ENCODE results near the gene MRPS11.
"Not testable (repeated sequence)": the region's sequence is repeated elsewhere in the genome, so short reads cannot be mapped to it uniquely, and the experiment has no call there.

Gene MRPS11

GRCh38 chr15:88454867-88455810, 12.4 kb upstream of the MRPS11 start:
- DNase-seq (ENCODE audit: low read depth, low spot score) = no peak

DNA sequence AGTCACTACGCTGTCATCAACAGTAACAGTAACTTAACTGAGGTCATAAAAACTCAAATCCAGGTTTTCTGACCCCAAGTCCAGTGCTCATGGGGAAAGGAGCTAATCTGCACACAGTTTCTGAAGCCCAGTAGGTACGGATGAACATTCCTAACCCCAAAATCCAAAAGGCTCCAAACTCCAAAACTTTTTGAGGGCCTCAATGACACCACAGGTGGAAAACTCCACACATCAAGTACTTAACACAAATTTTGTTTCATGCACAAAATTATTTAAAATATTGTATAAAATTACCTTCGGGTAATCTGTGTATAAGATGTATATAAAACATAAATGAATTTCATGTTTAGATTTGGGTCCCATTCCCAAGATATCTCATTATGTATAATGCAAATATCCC, 10.8 kb upstream of the MRPS11 start:
- no peak for DNase-seq (ENCODE audit: low read depth, low spot score)

DNA sequence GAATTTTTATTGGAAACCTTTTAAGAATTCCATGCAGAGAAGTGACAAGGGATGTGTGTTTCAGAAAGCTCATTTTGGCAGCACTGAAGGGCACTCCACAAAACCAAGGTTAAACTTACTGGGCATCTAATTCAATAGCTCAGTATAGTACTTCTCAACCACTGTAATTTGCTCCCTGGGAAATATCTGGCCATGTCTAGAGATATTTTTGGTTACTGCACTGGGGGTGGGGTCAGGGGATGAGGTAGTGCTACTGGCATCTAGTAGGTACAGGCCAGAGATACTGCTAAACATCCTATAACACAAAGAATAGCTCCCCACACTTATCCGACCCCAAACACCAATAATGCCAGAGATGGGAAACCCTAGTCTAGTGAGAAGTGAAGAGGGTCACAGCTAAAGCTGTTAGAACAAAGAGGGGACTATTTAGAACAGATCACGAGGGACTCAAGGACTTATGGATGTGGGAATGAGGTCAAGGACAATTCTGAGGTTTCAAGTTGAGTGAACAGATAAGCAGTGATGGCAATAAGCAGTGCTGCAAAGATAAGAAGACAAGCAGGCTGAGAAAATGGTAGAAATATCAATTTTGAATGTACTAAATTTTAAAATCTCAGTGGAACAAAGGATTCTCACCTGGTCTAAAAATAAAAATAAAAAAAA, 3.5 kb upstream of the MRPS11 start:
- no peak for DNase-seq (ENCODE audit: low read depth, low spot score)

GRCh38 chr15:88465633-88466224, 1.8 kb upstream of the MRPS11 start:
- DNase-seq (ENCODE audit: low read depth, low spot score) = no peak

- no peak for DNase-seq (ENCODE audit: low read depth, low spot score)
These were observed 524 bp downstream of the MRPS11 start for GRCh38 chr15:88467935-88468528.

GRCh38 chr15:88468721-88469120, 1.2 kb downstream of the MRPS11 start:
- not testable (repeated sequence) for DNase-seq (ENCODE audit: low read depth, low spot score)

DNA sequence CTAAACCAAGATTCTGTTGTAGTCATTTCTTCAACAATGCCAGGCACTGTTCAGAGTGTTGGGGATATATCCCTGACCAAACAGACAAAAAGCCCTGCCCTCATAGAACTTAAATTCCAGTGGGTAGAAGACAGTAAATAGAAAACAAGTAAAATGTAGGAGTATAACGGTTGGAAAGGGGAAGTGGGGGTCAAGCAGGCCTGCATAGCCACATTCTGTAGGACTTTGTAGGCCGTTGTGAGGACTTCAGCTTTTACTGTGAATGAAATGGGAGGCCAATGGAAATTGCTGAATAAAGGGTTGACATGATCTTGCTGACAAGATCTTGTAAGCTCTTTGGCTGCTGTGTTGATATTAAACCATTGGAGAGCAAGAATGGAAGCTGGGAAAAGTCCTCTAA, 1.8 kb downstream of the MRPS11 start:
- DNase-seq (ENCODE audit: low read depth, low spot score) = no peak

DNA sequence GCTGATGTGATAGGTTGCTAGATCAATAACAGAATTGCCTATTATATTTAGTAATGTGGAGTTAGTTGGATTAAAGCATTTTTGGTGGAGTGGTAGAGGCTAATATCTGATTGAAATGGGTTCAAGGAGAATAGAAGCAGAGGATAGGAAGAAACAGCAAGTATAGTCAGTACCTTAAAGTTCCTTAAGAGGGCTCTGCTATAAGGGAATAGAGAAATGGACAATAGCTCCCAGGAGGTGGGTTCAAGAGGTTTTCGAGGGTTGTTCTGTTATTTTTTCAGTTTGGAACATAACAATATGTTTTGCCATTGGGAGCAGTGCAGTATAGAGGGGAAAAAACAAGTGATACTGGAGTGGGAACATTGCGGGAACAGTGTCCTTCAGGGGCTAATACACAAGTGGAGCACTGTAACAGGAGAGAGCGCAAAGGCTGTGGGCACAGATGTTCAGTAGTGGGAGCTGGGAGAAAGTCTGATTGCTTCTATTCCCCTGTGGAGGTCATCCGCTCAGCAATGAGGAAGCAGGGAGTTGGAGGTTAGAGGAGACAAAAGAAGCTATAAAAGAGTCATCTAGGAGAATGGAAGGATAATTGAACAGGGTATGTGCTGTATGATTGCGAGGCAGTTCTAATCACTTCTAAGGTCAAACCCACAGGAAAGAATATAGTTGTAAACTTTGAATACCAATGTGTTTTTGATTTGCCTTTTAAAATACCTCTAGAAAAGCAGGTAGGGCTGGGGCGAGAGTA, 3.3 kb downstream of the MRPS11 start:
- no peak for DNase-seq (ENCODE audit: low read depth, low spot score)

DNA sequence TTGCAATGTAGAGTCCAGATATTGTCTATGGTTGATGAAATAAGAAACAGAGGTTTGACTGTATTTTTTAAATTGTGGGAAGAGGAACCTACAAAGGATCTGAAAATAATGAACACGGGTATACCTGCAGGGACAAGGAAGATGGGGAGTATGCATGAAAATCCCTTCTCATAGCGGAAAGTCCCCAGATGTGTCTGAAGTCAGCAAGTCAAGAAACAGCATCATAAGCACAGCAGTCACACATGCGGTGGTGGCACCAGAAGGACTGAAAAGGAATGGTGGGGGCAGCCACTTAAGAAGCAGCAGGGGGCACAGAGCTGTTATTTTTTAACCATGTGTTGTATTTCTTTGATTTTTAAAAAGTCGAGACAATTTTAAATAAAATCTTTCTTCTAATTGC, 4.7 kb downstream of the MRPS11 start:
- no peak for DNase-seq (ENCODE audit: low read depth, low spot score)

GRCh38 chr15:88473661-88474293, 6.3 kb downstream of the MRPS11 start:
- not testable (repeated sequence) for DNase-seq (ENCODE audit: low read depth, low spot score)

- DNase-seq (ENCODE audit: low read depth, low spot score) = no peak
These were observed 9.1 kb downstream of the MRPS11 start for GRCh38 chr15:88476635-88477060.

DNA sequence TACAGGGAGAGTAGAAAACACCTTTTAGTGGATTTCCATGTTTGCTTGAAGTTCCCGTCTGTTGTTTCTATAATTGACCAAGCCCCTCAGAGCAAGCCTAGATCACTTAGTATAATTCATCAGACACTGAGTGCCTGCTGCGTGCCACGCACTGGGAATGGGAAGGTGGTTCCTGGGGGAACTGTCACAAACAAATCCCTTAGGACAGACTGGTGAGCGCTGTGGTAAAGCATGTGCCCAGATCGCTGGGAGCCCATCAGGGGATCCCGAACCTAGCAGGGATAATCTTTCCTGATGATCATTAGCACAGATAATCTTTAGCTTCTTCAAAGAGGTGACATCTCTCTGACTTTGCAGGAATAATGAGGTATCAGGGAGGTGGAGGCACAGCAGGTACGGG, 9.6 kb downstream of the MRPS11 start:
- DNase-seq (ENCODE audit: low read depth, low spot score) = no peak

DNA sequence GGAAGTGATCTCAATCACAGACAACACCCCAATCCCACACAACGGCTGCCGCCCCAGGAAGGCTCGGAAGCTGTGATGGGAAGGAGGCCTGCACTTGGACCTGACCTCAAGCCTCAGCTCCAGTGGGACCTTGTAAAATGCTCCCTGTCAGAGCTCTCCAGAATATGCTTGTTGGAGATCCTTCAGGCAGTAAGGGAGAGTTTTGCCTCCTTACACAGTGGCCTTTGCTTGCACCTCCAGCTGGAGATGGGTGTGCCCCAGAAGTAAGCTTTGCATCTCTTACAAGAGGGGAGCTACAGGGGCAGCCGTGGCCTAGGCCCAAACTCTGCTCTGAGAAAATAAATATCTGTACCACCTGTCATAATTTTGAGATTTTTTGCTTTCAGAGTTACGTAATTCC, 10.4 kb downstream of the MRPS11 start:
- no peak for DNase-seq (ENCODE audit: low read depth, low spot score)

DNA sequence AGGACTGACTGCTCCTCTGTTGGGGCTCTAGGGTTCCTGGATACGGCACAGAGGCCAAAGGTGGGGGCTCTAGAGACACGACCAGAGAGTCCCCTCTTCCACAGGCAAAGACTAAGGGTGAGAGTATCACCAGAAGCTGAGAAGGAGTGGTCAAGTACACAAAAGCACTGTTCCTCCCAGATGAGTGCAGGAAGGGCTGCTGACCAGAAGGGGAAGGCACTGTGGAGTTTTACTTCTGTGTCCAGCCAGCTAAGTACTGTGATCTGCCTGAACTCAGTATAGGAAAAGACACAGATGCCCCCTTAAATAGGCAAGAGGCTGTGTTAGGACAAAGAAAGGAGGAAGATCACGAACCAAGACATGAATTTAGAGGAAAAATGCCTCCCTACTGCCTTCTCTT, 11.7 kb downstream of the MRPS11 start:
- no peak for DNase-seq (ENCODE audit: low read depth, low spot score)

- DNase-seq (ENCODE audit: low read depth, low spot score) = no peak
These were observed 13.5 kb downstream of the MRPS11 start for GRCh38 chr15:88480981-88481380.

DNA sequence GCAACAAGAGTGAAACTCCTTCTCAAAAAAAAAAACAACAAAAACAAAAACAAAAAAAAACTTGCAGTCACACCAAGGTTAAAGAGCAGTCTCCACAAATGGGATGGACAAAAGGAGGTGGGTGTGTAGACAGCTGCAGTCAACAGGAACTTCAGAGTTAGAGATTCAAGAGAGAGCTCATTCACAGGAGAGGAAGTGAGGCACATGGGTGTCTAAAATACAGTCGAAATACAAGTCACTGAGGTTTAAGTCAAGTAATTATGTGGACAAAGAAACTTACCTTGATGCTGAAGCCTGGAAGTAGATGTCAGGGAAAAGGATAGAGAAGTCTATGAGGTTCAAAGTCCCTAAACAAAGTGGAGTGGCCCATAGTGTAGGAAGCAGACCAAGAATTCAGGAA, 14.8 kb downstream of the MRPS11 start:
- DNase-seq (ENCODE audit: low read depth, low spot score) = no peak

- DNase-seq (ENCODE audit: low read depth, low spot score) = no peak
These were observed 17.3 kb downstream of the MRPS11 start for GRCh38 chr15:88484682-88485331.

DNA sequence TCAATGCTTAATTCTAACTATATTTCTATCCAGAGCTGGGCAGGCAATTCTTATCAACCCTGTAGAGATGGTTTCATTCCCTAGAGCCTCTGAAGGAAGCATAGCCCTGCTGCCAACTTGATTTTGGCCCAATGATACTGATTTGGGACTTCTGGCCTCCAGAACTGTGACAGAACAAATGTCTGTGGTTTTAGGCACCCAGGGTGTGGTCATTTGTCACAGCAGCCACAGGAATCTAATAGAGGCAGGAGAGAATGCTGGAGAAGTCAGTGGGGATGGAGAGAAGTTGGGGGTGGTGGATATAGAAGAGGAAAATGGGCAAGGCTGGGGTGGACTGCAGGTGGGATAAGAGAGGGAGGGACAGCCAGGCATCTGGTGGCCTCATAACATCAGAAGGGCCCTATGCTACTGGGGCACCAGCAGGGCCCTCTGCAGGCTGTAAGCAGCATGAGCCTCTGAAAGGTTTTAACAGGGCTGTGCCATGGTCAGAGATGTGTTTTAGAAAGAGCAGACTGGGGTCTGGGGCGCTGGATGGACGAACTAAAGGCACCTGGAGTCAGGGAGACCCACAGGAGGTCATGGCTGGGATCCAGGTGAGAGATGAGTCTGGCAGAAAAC, 19.8 kb downstream of the MRPS11 start:
- DNase-seq (ENCODE audit: low read depth, low spot score) = no peak

DNA sequence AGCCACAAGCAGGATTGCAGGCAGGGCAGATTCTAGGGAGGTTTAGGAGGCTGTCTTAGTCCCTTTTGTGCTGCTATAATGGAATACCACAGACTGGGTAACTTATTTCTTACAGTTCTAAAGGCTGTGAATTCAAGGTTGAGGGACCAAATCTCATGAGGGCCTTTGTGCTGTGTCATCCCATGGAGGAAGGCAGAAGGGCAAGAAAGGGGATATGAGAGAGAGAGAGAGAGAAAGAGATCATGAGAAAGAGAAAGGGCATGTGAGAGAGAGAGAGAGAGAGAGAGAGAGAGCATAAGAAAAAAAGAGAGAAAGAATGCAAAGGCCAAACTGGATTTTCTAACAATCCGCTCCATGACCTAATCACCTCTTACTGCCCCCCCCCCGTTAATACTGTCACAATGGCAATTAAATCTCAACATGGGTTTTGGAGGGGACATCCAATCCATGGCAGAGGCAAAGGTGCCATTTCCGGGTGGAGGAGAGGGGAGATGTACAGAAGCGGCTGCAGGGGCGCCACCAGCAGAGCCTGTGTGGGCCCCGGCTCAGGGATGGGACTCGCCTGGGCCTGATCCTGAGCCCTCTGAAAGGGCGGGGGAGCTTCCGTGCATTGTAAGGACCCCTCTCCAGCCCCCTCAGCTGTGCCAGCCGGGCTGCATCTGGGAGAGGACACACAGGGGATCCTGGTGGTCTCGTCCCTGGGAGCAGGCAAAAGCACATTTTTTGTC, 20.5 kb downstream of the MRPS11 start:
- DNase-seq (ENCODE audit: low read depth, low spot score) = no peak
